8988T (cell line): ENCODE results near the gene CLPX.
"Not testable (repeated sequence)": the region's sequence is repeated elsewhere in the genome, so short reads cannot be mapped to it uniquely, and the experiment has no call there.

Experiments used
- DNase-seq: peaks from one replicate; pipeline ENCODE4 v3.0.0; 2011

CLPX gene

GRCh38 chr15:65165875-65166274 is 19.3 kb downstream of the CLPX start:
- DNase-seq, result no peak

GRCh38 chr15:65164139-65164538 is 21.0 kb downstream of the CLPX start:
- DNase-seq, result no peak

- DNase-seq, result no peak
Observed at GRCh38 chr15:65163041-65163440, 22.1 kb downstream of the CLPX start.

DNA sequence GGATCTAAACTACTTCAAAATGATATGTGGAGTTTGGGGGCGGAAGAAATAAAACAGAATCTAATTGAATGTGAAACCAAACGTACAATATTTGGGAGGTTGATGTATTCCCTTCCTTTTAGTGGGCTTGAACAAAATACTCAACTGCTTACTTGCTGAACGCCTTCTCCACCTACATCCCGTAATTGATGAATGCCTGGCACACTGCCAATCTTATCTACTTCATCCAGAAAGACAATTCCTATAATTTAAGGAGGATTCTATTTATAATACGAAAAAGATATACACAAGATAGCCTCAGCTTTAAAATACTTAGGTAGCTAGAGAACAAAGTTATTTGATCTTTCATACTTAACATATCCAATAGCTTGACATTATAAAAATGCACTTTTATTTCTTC is 28.4 kb downstream of the CLPX start:
- DNase-seq, result no peak

DNA sequence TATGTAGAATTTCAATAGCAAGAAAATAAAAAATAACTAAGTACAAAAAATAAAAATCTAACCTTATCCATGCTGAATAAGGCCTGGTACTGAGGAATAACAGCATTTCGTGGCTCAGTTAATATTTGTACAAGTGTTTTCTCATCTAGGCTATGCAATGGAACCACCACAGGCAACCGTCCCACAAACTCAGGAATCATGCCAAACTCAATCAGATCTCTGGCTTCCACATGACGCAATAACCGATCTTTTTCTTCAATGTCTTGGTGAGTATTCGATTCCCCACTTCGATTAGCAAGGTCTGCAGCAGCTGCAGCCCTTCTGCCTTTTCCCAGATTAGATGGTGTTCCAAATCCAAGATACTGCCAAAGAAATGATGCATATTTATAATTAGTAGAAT is 30.4 kb downstream of the CLPX start:
- DNase-seq, result no peak

DNA sequence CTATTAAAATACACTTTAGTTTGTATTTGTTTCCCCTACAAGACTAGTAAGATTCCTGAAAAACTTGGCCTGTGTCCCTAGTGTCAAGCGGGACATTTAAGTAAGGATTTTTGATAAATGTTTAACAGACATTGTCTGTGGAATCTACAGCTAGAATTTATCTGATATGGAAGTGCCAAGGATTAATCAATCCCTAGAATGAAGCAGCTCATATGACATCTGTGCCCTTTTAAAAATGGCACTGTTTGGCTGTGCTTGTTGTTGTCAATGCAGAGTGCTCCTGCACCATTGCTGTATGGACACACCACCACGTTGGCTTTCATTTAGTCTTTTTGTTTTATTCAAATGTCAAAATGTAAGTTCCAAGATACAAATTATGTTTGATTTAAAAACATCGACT is 37.2 kb downstream of the CLPX start:
- no peak for DNase-seq

GRCh38 chr15:65146438-65146837 is 38.7 kb downstream of the CLPX start:
- no peak for DNase-seq

GRCh38 chr15:65138631-65139030 is 46.5 kb downstream of the CLPX start:
- DNase-seq, result not testable (repeated sequence)

- DNase-seq, result not testable (repeated sequence)
Observed at GRCh38 chr15:65137893-65138292, 47.2 kb downstream of the CLPX start.

- not testable (repeated sequence) for DNase-seq
Observed at GRCh38 chr15:65137089-65137488, 48.1 kb downstream of the CLPX start.

GRCh38 chr15:65134538-65134937 is 50.6 kb downstream of the CLPX start:
- no peak for DNase-seq

GRCh38 chr15:65133548-65134200 is 51.5 kb downstream of the CLPX start, which contains the start of gene PDCD7:
TSS of gene PDCD7 (minus strand) at chr15:65133808. CDS start at chr15:65133781, 27 bp downstream.
- DNase-seq, result peak; percentile 90

DNA sequence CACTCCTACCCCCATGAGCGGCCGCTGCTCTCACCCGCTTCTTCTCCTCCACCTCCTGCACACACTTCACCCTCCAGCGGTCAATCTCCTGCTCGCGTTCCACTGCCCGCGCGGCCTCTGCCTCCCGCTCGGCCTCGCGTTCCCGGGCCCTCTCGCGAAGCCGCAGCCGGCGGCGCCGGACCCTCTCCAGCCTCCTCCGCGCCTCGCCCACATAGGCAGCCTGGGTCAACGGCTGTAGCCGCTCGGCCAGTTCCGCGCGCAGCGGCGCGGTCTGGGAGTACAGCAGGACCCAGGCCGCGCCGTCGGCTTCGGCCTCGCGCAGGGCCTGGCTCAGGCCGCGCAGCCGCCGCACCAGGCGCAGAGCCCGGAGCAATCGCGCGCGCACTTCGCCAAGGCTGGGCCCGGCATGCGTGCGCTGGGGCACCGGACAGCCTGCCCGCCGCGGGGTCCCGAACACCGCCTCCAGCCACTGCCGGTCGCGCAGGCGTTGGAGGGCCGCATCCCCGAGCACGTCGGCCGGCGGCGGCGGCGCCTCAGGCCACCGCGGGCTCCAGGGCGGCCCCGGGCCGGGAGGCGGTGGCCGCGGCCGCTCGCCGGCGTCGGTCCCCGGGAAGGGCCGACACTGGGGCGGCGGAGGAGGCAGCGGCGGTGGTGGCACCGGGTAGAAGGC is 52.1 kb downstream of the CLPX start:
- peak; percentile 43 for DNase-seq

DNA sequence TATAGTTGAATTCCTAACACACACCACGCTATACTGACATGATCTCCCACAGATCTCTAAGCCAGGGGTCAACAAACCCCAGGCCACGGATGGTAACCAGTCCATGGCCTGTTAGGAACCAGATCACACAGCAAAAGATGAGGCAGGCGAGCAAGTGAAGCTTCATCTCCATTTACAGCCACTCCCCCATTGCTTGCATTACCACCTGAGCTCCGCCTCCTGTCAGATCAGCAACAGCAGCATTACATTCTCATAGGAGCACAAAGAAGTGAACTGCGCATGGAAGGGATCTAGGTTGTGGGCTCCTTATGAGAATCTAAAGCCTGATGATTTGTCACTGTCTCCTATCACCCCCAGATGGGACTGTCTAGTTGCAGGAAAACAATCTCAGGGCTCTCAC is 54.2 kb downstream of the CLPX start:
- DNase-seq, result no peak

DNA sequence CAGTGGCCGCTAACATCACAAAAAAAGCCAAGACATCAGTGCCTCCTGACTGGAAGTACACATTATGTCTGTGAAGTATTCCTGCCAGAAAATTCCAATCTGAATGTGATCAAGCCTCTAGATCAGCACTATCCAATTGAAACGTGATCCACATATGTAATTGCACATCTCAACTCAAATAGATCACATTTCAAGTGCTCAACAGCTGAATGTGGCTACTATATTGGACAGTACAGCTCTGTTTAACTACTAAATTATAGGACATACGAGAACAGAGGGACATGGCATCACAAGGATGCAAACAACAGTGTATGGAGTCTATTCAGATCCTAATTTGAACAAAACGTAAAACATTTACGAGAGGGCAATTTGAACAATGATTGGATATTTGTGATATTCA is 69.6 kb downstream of the CLPX start:
- no peak for DNase-seq

DNA sequence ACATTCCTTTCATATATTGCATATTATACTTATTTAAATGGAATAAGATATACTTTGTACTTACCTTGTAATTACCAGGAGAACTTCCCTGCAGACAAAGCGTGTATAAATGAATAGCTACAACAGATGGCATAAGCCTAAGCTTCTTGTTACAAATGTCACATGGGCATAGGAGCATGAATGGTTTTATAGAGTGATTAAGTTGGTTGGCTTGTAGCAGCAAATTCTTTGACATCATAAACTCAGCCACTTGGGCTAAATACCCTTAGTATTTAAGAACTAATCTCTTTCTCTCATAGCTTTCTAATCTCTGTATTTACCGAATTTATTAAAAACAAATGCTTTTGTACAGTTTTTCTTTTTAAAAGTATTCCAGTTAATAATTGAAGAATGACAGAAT is 70.1 kb downstream of the CLPX start, which contains the start of gene UBAP1L:
Gene UBAP1L, minus strand, starts transcription at position 115 of the 400 bp plus-strand sequence. CDS start 8,985 bp downstream, outside the sequence.
- no peak for DNase-seq

DNA sequence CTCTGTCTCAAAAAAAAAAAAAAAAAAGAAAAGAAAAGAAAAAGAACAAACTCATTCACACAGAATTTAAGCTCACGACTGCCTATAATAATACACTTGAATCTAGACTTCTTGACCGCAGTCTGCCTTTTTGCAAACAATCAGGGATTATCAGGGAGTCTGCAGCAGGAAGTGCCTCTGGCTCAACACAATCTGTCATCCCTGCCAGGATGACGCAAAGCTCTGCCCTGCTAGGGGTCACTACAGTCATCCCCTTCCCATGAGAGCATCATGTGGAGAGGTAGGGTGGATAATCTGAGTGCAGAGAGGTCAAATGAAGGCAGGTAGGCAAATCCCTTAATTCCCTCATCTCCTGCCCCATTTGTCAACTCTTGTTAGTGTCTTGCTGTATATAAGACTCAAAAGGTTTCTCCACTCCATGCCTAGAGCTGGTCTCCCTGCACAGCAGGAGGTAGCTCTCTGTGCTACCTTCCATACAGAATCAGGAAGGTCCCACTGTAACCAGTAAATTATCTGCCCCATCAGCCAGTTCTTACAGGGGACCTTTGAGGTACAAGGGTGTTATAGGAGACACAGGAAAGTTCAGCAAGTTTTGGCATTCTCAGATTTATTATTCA is 74.4 kb downstream of the CLPX start:
- DNase-seq, result no peak

DNA sequence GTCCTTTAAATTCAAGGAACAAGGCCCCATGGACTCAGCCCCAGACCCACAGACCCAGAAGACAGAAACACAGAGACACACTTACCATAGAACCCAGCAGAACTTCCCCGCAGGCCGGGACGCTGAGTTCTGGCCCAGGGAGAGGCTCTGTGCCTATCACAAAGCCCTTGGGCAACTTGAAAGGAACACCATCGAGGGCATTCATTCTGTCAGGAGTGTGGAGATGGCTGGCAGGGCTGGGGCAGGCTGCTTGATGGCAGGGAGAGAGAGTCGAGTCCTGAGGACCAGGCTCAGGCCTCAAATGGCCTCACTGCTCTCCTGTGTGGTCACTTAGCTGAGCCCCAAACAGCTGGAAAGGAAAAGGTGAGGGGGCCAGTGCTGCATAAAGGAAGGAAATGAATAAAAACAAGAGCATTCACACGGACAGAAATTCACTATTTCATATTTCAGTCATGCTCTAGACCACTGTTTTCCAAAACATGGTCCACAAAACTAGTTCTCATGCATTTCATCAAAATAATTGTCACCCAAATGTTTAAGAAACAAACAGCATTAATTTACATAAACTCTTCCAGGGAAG is 79.0 kb downstream of the CLPX start:
- no peak for DNase-seq

GRCh38 chr15:65105038-65105437 is 80.1 kb downstream of the CLPX start:
- no peak for DNase-seq

DNA sequence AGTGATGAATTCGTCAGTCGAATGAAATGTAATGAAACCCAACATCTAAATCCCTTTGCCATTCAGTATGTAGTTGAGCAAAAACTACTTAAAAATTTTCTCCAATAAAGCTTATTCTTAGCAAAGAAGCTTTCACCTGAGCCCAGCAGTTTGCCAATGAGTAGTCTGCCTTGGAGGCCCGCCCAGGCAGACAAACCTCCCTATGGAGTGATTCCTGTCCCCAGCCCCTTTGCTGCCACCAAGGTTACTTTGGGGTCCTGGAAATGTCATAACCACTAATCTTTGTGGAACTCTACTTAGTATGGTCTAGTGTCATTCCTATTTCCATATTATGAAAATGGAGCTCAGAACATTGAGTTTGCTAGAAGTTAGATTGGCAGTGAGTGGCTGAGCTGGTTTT is 82.2 kb downstream of the CLPX start:
- DNase-seq, result no peak

GRCh38 chr15:65101891-65102708 is 83.0 kb downstream of the CLPX start:
- DNase-seq, result no peak

- peak; percentile 65 for DNase-seq
Observed at GRCh38 chr15:65101411-65101890, 83.7 kb downstream of the CLPX start.

DNA sequence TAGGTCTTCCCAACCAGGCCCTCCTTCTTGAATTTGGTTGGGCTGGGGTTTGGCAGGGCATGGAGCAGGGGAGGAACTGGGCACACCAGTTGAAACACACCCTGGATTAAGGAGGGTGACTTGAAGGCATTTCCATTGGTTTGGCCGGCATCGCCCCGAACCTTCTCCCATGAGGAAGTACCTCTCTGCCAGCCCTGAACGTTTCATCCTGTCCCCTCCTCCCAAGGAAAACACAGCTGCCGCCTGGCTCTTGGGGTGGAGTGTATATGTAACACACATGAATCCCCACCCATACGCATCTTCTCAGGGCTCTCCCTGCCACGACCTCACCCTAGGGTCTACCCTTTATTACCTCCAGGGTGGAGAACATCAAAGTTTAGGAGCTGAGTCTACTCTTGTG is 84.7 kb downstream of the CLPX start:
- DNase-seq, result no peak
